ENCODE results near the gene SLC38A3.

DNA sequence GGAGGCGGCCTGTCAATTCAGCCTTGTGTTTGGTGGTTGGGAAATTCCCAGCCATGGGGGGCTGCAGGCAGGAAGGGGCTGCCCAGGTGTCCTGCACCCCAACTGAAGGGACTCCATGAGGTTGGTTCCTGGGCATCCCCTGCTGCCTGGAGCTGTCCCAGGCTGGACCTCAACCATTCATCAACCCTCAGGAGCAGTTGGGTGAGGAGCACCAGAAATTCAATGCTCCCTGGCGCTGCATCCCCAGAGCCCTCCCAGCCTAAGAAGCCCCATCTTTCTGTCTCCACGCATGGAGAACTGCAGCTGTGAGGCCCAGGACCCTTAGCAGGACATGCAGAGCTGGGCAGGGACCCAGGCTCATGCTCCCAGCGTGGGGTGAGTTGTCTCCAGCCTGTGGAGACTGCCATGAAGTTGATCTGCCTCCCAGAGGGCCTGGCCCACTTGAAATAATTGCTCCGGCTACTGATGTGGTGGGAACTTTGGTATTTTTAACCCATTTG, 55.9 kb downstream of the SLC38A3 start:
- TF ChIP-seq POLR2AphosphoS5 (IDR thresholded peaks at IDR 0.05; ENCODE audit: insufficient read depth in 1 of 2, low read depth in 1 of 2) (no peak), CTCF (IDR thresholded peaks at IDR 0.05) (no peak)
